Right atrium auricular region (tissue), 2 donors: ENCODE measurements around the gene MGST2. TPM values are rescaled to one million over a fixed set of nuclear protein-coding genes. Genes with fewer than 3 reads are reported as not detected.

Experiments
- DNase-seq: peaks from one replicate; pipeline ENCODE4 v3.0.0-alpha.2; 2019; ENCODE audit warnings: low spot score
- H3K27ac ChIP-seq, 2 donors: fragments of 200-600 bp; sonication (generic); 1 replicate in 1 of 2; 2 replicates in 1 of 2; pipeline ENCODE4 v1.5.1; 2016 to 2019
- H3K27me3 ChIP-seq, 2 donors: fragments of 200-600 bp; sonication (generic); one replicate each; pipeline versions ENCODE4 v1.5.1 to v1.6.0; 2017 to 2019
- H3K36me3 ChIP-seq: fragments of 200-600 bp; sonication (generic); one replicate; pipeline ENCODE4 v1.5.1; 2016
- H3K4me1 ChIP-seq, 2 donors: fragments of 200-600 bp; sonication (generic); one replicate each; pipeline versions ENCODE4 v1.5.1 to v1.6.0; 2017 to 2019
- H3K4me3 ChIP-seq, 2 donors: fragments of 200-600 bp; sonication (generic); 1 replicate in 1 of 2; 2 replicates in 1 of 2; pipeline ENCODE4 v1.5.1; 2017 to 2019; ENCODE audit warnings: mild to moderate bottlenecking in 1 of 2, moderate library complexity in 1 of 2
- H3K9me3 ChIP-seq, 2 donors: fragments of 200-600 bp; sonication (generic); one replicate each; pipeline ENCODE4 v1.5.1; 2019
- CTCF ChIP-seq, 2 donors: fragments of 200-600 bp; sonication (generic); IDR thresholded peaks; one replicate each; pipeline ENCODE4 v1.5.1; 2019; ENCODE audit warnings: antibody characterized with exemption in 2 of 2
- total RNA-seq, 2 donors: library from RNA; depleted of rRNA; stranded (reverse); fragments of >200 nt; gene quantifications; one replicate each; pipeline ENCODE4 v1.1.0, GENCODE V29; 2016

The MGST2 gene
- total RNA-seq, 2 donors from 2014 or later, result 77.4 to 129 TPM

GRCh38 chr4:139704915-139705485, 39.4 kb downstream of the MGST2 start:
- Histone ChIP-seq H3K27me3 (no peaks in the 10 kb centered on the region), H3K4me1 (no peaks in the 10 kb centered on the region), H3K4me3 (no peak overlapping the region), H3K9me3 (no peaks in the 10 kb centered on the region), H3K36me3 (peaks cover 6% of the 10 kb centered on the region), H3K27ac (no peak overlapping the region)
- TF ChIP-seq CTCF (IDR thresholded peaks at IDR 0.05), result no peak
- DNase-seq, result no peak

- H3K27ac ChIP-seq, result no peak overlapping the region
- DNase-seq, result no peak
- no peak overlapping the region for H3K4me3 ChIP-seq
- H3K36me3 ChIP-seq, result no peaks in the 10 kb centered on the region
- H3K9me3 ChIP-seq, result no peaks in the 10 kb centered on the region
- peaks cover 0 to 8% of the 10 kb centered on the region in 2 donors for H3K4me1 ChIP-seq
- no peak for TF ChIP-seq CTCF (IDR thresholded peaks at IDR 0.05)
- no peaks in the 10 kb centered on the region for H3K27me3 ChIP-seq
These were observed 44.0 kb downstream of the MGST2 start for GRCh38 chr4:139709660-139710059.

GRCh38 chr4:139710073-139710472, 44.5 kb downstream of the MGST2 start:
- H3K27me3 ChIP-seq, result no peaks in the 10 kb centered on the region
- no peak overlapping the region for H3K27ac ChIP-seq
- no peaks in the 10 kb centered on the region for H3K9me3 ChIP-seq
- no peak overlapping the region for H3K4me3 ChIP-seq
- H3K36me3 ChIP-seq, result no peaks in the 10 kb centered on the region
- H3K4me1 ChIP-seq, result peaks cover 0 to 8% of the 10 kb centered on the region in 2 donors
- no peak for DNase-seq
- TF ChIP-seq CTCF (IDR thresholded peaks at IDR 0.05), result no peak

- Histone ChIP-seq H3K36me3 (no peaks in the 10 kb centered on the region), H3K27me3 (no peaks in the 10 kb centered on the region), H3K9me3 (no peaks in the 10 kb centered on the region), H3K4me3 (no peak overlapping the region), H3K4me1 (peaks cover 0 to 17% of the 10 kb centered on the region in 2 donors), H3K27ac (no peak overlapping the region)
- DNase-seq, result no peak
- TF ChIP-seq CTCF (IDR thresholded peaks at IDR 0.05), result no peak
These were observed 45.8 kb downstream of the MGST2 start for GRCh38 chr4:139711461-139711860.

GRCh38 chr4:139712882-139713281, 47.3 kb downstream of the MGST2 start:
- Histone ChIP-seq H3K9me3 (no peaks in the 10 kb centered on the region), H3K27ac (peak overlapping the region in 1 of 2 donors; percentile 60), H3K36me3 (no peaks in the 10 kb centered on the region), H3K27me3 (no peaks in the 10 kb centered on the region), H3K4me1 (peaks cover 0 to 17% of the 10 kb centered on the region in 2 donors), H3K4me3 (no peak overlapping the region)
- no peak for TF ChIP-seq CTCF (IDR thresholded peaks at IDR 0.05)
- DNase-seq, result no peak
